SU-DHL-6 (cell line): ENCODE data around the gene NTSR1.

Source experiments
- EZH2phosphoT487 ChIP-seq: fragments of 200-600 bp; sonication (generic), shearing (Covaris generic); conservative IDR thresholded peaks from 2 replicates; pipeline ENCODE4 v1.6.1; 2018; ENCODE audit warnings: mild to moderate bottlenecking, antibody characterized with exemption, low read length, moderate library complexity, mixed read lengths
- TF ChIP-seq, protein P1 (sequence below): fragments of 200-600 bp; sonication (generic); IDR thresholded peaks from one replicate; pipeline ENCODE4 v1.5.1; 2017; ENCODE audit warnings: antibody characterized with exemption, mild to moderate bottlenecking, low read length, moderate library complexity; ENCODE audit not compliant: insufficient read depth, poor library complexity, severe bottlenecking

DNA sequence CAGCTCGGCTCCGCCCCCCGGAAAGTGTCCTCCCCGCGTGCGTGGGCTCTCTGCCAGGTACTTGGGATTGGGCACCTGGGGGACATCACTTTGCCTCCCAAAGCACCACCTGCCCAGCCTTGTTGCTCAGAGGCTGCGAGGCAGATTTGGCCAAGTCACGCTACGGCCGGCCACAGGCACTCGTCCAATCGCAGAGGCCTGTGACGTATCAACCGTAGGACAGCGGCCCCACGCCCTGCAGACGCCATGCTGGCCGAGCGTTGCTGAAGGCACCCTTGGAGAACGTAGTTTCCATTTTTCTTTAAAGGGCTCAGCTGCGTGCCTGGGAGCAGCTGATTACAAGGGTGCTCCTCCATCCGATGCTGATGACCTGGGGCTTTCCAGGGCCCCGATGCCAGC is 3.1 kb downstream of the NTSR1 start:
- TF ChIP-seq, protein P1, sequence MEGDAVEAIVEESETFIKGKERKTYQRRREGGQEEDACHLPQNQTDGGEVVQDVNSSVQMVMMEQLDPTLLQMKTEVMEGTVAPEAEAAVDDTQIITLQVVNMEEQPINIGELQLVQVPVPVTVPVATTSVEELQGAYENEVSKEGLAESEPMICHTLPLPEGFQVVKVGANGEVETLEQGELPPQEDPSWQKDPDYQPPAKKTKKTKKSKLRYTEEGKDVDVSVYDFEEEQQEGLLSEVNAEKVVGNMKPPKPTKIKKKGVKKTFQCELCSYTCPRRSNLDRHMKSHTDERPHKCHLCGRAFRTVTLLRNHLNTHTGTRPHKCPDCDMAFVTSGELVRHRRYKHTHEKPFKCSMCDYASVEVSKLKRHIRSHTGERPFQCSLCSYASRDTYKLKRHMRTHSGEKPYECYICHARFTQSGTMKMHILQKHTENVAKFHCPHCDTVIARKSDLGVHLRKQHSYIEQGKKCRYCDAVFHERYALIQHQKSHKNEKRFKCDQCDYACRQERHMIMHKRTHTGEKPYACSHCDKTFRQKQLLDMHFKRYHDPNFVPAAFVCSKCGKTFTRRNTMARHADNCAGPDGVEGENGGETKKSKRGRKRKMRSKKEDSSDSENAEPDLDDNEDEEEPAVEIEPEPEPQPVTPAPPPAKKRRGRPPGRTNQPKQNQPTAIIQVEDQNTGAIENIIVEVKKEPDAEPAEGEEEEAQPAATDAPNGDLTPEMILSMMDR, result no peak
- no peak for TF ChIP-seq EZH2phosphoT487
